HG03097 (cell line): Measurements from ENCODE around the gene TUBB4A.

Experiments used
- ATAC-seq: cut with Tn5 transposase; IDR thresholded peaks from one replicate; pipeline ENCODE4 v1.9.1; 2021; ENCODE audit not compliant: unreplicated experiment, low FRiP score

The TUBB4A gene

GRCh38 chr19:6498294-6499036 is 3.6 kb downstream of the TUBB4A start:
- no peak for ATAC-seq

GRCh38 chr19:6495947-6496346 is 6.2 kb downstream of the TUBB4A start:
- ATAC-seq: no peak

- ATAC-seq: no peak
These were observed 7.6 kb downstream of the TUBB4A start for GRCh38 chr19:6494438-6495036.

GRCh38 chr19:6491802-6492592 is 10.1 kb downstream of the TUBB4A start:
- ATAC-seq: no peak

- ATAC-seq: no peak
These were observed 12.0 kb downstream of the TUBB4A start for GRCh38 chr19:6490134-6490533.

GRCh38 chr19:6489278-6490061 is 12.6 kb downstream of the TUBB4A start:
- no peak for ATAC-seq

GRCh38 chr19:6484831-6485230 is 17.3 kb downstream of the TUBB4A start:
- ATAC-seq: no peak

- no peak for ATAC-seq
These were observed 17.9 kb downstream of the TUBB4A start for GRCh38 chr19:6484230-6484629.

- no peak for ATAC-seq
These were observed 18.9 kb downstream of the TUBB4A start for GRCh38 chr19:6483235-6483634.

- no peak for ATAC-seq
These were observed 19.8 kb downstream of the TUBB4A start for GRCh38 chr19:6482343-6482686.

GRCh38 chr19:6481541-6482342 is 20.4 kb downstream of the TUBB4A start, which contains the start of gene DENND1C:
TSS of gene DENND1C (minus strand) at chr19:6481787. CDS start at chr19:6481695, 92 bp downstream.
- peak; percentile 64 for ATAC-seq

GRCh38 chr19:6480848-6481415 is 21.2 kb downstream of the TUBB4A start:
- peak; percentile 31 for ATAC-seq

GRCh38 chr19:6479836-6480398 is 22.2 kb downstream of the TUBB4A start:
- ATAC-seq: no peak

GRCh38 chr19:6478815-6479214 is 23.3 kb downstream of the TUBB4A start:
- no peak for ATAC-seq

- no peak for ATAC-seq
These were observed 25.1 kb downstream of the TUBB4A start for GRCh38 chr19:6476896-6477431.

- no peak for ATAC-seq
These were observed 25.8 kb downstream of the TUBB4A start for GRCh38 chr19:6476155-6476895.

- no peak for ATAC-seq
These were observed 26.6 kb downstream of the TUBB4A start for GRCh38 chr19:6475321-6476108.

- no peak for ATAC-seq
These were observed 28.5 kb downstream of the TUBB4A start for GRCh38 chr19:6473647-6474046.
